ENCODE results near the gene PPP1R12B.

DNA sequence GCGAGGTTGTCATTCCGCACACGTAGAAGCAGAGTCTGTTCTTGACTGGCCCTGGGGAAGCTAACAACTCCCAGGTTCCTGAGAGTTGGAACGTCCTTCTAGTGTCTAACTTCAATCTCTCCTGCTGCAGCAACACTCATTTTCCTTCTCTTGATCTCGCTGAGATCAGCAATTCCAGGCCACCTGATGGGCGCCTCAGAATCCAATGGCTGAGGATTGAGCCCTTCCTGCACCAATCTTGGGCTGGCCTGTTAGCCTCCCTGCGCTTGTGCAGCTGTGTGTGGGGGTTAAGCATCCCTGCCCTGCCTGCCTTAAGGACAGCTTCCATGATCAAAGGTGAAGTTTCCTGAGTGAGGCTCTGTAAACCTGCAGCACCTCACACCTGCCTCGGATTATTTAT is 273.9 kb downstream of the PPP1R12B start:
- TF ChIP-seq POLR2AphosphoS5 (IDR thresholded peaks at IDR 0.05; ENCODE audit: low read depth, low read length) (no peak), POLR2A (IDR thresholded peaks at IDR 0.05; ENCODE audit: low read depth, low read length) (no peak)

Data from GM12892 (cell line).